ENCODE data around the gene IGFALS.

IGFALS gene

DNA sequence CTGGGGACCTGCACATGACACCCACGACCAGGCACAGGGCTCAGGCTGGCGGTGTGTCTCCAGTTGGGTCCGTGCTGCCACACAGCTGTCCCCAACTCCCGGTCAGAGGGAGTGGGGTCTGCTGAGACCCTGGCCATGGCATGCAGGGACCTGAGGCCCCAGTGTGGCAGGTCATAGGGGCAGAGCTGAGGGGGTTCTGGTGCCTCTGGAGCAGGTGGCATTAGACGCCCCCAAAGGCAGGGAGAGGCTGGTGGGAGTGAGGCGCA lies 6.5 kb downstream of the IGFALS start:
- TF ChIP-seq EZH2phosphoT487 (conservative IDR thresholded peaks at IDR 0.05; ENCODE audit: low read length) = no peak
- H3K9me3 ChIP-seq (ENCODE audit: insufficient read depth, low read length) = no peaks in the 10 kb centered on the region
- peaks cover 32% of the 10 kb centered on the region for H3K79me2 ChIP-seq (ENCODE audit: insufficient read depth, low read length)
- H3F3A ChIP-seq (ENCODE audit: insufficient read depth) = no peaks in the 10 kb centered on the region
- no peak overlapping the region for H3K4me3 ChIP-seq (ENCODE audit: insufficient read depth, low read length, poor library complexity, severe bottlenecking)
- no peak overlapping the region for H3K4me2 ChIP-seq (ENCODE audit: low read depth, low read length, poor library complexity, severe bottlenecking)
- H3K9ac ChIP-seq (ENCODE audit: low read length) = no peak overlapping the region
- H3K27ac ChIP-seq (ENCODE audit: low read depth, low read length) = no peak overlapping the region
- no peaks in the 10 kb centered on the region for H3K36me3 ChIP-seq (ENCODE audit: low read length)
- no peaks in the 10 kb centered on the region for H3K27me3 ChIP-seq (ENCODE audit: low read length)
- H3K9me2 ChIP-seq (replicated peaks; ENCODE audit: insufficient read depth, low read length) = no peaks in the 10 kb centered on the region
- no peaks in the 10 kb centered on the region for H4K20me1 ChIP-seq (ENCODE audit: low read depth, low read length)
- no peak overlapping the region for H2AFZ ChIP-seq (ENCODE audit: low read depth, low read length, severe bottlenecking)

DNA sequence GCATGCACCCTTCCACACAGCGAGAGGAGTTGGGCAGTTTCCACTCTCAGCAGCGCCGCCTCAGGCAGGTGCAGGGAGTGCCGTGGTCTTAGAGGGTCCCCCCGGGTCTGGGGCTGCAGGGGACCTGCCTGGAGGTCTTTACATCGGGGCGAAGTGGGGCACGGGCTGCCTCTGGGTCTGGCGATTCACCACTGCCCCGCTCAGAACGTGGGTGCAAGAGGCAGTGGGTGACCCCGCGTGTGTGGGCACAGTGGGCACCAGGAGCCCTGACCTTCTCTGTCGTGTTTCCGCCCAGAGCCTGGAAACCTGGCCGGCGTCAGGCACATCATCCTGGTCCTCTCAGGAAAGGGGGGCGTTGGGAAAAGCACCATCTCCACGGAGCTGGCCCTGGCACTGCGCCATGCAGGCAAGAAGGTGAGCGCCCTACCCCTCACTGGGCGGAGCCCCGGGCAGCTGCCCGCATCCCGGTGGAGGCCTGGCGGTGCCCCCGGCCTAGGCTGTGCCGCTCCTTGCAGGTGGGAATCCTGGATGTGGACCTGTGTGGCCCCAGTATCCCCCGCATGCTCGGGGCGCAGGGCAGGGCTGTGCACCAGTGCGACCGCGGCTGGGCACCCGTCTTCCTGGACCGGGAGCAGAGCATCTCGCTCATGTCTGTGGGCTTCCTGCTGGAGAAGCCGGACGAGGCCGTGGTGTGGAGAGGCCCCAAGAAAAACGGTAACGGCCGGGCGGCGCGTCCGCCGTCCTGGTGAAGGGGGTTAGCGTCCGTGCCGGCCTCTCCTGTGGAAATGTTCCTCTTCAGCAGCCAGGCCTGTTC lies 7.1 kb downstream of the IGFALS start:
- H3K9ac ChIP-seq (ENCODE audit: low read length) = no peak overlapping the region
- no peak overlapping the region for H2AFZ ChIP-seq (ENCODE audit: low read depth, low read length, severe bottlenecking)
- peaks cover 32% of the 10 kb centered on the region for H3K79me2 ChIP-seq (ENCODE audit: insufficient read depth, low read length)
- H3F3A ChIP-seq (ENCODE audit: insufficient read depth) = no peaks in the 10 kb centered on the region
- H3K4me2 ChIP-seq (ENCODE audit: low read depth, low read length, poor library complexity, severe bottlenecking) = no peak overlapping the region
- H3K4me3 ChIP-seq (ENCODE audit: insufficient read depth, low read length, poor library complexity, severe bottlenecking) = no peak overlapping the region
- no peaks in the 10 kb centered on the region for H4K20me1 ChIP-seq (ENCODE audit: low read depth, low read length)
- H3K27me3 ChIP-seq (ENCODE audit: low read length) = no peaks in the 10 kb centered on the region
- no peak overlapping the region for H3K27ac ChIP-seq (ENCODE audit: low read depth, low read length)
- H3K36me3 ChIP-seq (ENCODE audit: low read length) = no peaks in the 10 kb centered on the region
- TF ChIP-seq EZH2phosphoT487 (conservative IDR thresholded peaks at IDR 0.05; ENCODE audit: low read length) (no peak), CTCF (IDR thresholded peaks at IDR 0.05; ENCODE audit: insufficient read depth, low read length, poor library complexity, severe bottlenecking) (no peak)
- H3K9me3 ChIP-seq (ENCODE audit: insufficient read depth, low read length) = no peaks in the 10 kb centered on the region
- no peaks in the 10 kb centered on the region for H3K9me2 ChIP-seq (replicated peaks; ENCODE audit: insufficient read depth, low read length)

DNA sequence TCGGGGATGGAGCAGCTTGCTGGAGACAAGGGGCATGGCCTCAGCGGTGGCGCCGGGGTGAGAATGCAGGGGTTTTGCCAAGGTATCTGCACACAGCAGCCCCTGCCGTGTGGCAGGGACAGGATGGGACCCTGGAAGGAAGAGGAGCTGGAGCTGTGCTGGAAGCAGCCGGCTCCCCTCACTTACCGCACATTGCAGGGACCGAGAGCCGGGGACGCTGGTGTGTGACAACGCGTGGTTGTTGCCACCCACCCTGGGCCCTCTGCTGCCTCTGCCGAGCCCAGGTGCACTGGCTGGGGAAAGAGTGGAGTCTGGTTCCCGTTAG lies 7.7 kb downstream of the IGFALS start:
- TF ChIP-seq CTCF (IDR thresholded peaks at IDR 0.05; ENCODE audit: insufficient read depth, low read length, poor library complexity, severe bottlenecking) = no peak
- no peak for TF ChIP-seq EZH2phosphoT487 (conservative IDR thresholded peaks at IDR 0.05; ENCODE audit: low read length)
- no peaks in the 10 kb centered on the region for H3K36me3 ChIP-seq (ENCODE audit: low read length)
- no peak overlapping the region for H3K4me3 ChIP-seq (ENCODE audit: insufficient read depth, low read length, poor library complexity, severe bottlenecking)
- no peaks in the 10 kb centered on the region for H3K9me3 ChIP-seq (ENCODE audit: insufficient read depth, low read length)
- no peak overlapping the region for H3K27ac ChIP-seq (ENCODE audit: low read depth, low read length)
- no peak overlapping the region for H3K4me2 ChIP-seq (ENCODE audit: low read depth, low read length, poor library complexity, severe bottlenecking)
- H4K20me1 ChIP-seq (ENCODE audit: low read depth, low read length) = no peaks in the 10 kb centered on the region
- H3F3A ChIP-seq (ENCODE audit: insufficient read depth) = no peaks in the 10 kb centered on the region
- no peaks in the 10 kb centered on the region for H3K27me3 ChIP-seq (ENCODE audit: low read length)
- H2AFZ ChIP-seq (ENCODE audit: low read depth, low read length, severe bottlenecking) = no peak overlapping the region
- H3K79me2 ChIP-seq (ENCODE audit: insufficient read depth, low read length) = peaks cover 32% of the 10 kb centered on the region
- H3K9ac ChIP-seq (ENCODE audit: low read length) = no peak overlapping the region
- H3K9me2 ChIP-seq (replicated peaks; ENCODE audit: insufficient read depth, low read length) = no peaks in the 10 kb centered on the region

- no peak overlapping the region for H2AFZ ChIP-seq (ENCODE audit: low read depth, low read length, severe bottlenecking)
- no peak overlapping the region for H3K4me2 ChIP-seq (ENCODE audit: low read depth, low read length, poor library complexity, severe bottlenecking)
- peaks cover 32% of the 10 kb centered on the region for H3K79me2 ChIP-seq (ENCODE audit: insufficient read depth, low read length)
- no peak for TF ChIP-seq CTCF (IDR thresholded peaks at IDR 0.05; ENCODE audit: insufficient read depth, low read length, poor library complexity, severe bottlenecking)
- no peak for TF ChIP-seq EZH2phosphoT487 (conservative IDR thresholded peaks at IDR 0.05; ENCODE audit: low read length)
- no peaks in the 10 kb centered on the region for H4K20me1 ChIP-seq (ENCODE audit: low read depth, low read length)
- no peak overlapping the region for H3K4me3 ChIP-seq (ENCODE audit: insufficient read depth, low read length, poor library complexity, severe bottlenecking)
- no peaks in the 10 kb centered on the region for H3K36me3 ChIP-seq (ENCODE audit: low read length)
- no peak overlapping the region for H3K9ac ChIP-seq (ENCODE audit: low read length)
- H3K9me3 ChIP-seq (ENCODE audit: insufficient read depth, low read length) = no peaks in the 10 kb centered on the region
- H3K9me2 ChIP-seq (replicated peaks; ENCODE audit: insufficient read depth, low read length) = no peaks in the 10 kb centered on the region
- H3K27me3 ChIP-seq (ENCODE audit: low read length) = no peaks in the 10 kb centered on the region
- H3F3A ChIP-seq (ENCODE audit: insufficient read depth) = no peaks in the 10 kb centered on the region
- H3K27ac ChIP-seq (ENCODE audit: low read depth, low read length) = no peak overlapping the region
Observed at GRCh38 chr16:1784977-1785845, 8.3 kb downstream of the IGFALS start.
